ENCODE data around the gene RASA4B.

DNA sequence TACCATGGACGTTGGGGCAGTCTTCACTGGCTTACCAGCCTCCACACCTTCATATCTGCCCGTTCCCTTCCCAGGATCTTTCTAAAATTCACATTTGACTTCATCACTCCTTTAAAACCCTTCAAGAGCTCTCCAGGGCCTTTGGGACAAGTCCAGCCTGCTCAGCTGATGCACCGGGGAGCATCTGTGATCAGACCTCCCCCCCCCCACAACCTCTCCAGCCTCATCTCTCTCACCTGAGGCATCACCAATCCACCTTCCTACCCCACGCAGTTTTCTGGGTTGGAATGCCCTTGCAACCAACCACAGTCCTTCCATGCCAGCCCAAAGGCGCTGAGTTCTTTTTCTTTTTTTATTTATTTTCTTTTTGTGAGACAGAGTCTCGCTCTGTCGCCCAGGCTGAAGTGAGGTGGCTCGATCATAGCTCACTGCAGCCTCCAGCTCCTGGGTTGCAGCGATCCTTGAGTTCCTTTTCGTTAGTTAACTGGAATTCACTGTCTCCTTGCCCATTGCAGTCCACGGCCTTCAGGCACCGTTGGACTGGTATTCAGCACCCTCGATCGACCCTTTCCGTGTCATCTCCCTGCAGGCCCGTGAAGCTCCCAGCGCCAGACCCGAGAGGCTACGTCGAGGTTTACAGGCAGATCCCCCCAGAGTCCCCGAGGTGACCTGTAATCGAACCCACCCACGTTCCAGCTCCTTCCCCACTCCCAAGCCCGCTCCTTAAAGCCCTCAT lies 53.6 kb downstream of the RASA4B start:
- TF ChIP-seq, protein P1, sequence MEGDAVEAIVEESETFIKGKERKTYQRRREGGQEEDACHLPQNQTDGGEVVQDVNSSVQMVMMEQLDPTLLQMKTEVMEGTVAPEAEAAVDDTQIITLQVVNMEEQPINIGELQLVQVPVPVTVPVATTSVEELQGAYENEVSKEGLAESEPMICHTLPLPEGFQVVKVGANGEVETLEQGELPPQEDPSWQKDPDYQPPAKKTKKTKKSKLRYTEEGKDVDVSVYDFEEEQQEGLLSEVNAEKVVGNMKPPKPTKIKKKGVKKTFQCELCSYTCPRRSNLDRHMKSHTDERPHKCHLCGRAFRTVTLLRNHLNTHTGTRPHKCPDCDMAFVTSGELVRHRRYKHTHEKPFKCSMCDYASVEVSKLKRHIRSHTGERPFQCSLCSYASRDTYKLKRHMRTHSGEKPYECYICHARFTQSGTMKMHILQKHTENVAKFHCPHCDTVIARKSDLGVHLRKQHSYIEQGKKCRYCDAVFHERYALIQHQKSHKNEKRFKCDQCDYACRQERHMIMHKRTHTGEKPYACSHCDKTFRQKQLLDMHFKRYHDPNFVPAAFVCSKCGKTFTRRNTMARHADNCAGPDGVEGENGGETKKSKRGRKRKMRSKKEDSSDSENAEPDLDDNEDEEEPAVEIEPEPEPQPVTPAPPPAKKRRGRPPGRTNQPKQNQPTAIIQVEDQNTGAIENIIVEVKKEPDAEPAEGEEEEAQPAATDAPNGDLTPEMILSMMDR (conservative IDR thresholded peaks at IDR 0.05; ENCODE audit: low read depth in 2 of 2) = no peak
- TF ChIP-seq POLR2AphosphoS5 (IDR thresholded peaks at IDR 0.05; ENCODE audit: low read depth) (no peak), EZH2 (IDR thresholded peaks at IDR 0.05; ENCODE audit: low read depth, unreplicated experiment) (no peak), JUNB (IDR thresholded peaks at IDR 0.05; ENCODE audit: unreplicated experiment) (no peak), REST (IDR thresholded peaks at IDR 0.05; ENCODE audit: unreplicated experiment) (no peak)
- TF ChIP-seq, protein P2, sequence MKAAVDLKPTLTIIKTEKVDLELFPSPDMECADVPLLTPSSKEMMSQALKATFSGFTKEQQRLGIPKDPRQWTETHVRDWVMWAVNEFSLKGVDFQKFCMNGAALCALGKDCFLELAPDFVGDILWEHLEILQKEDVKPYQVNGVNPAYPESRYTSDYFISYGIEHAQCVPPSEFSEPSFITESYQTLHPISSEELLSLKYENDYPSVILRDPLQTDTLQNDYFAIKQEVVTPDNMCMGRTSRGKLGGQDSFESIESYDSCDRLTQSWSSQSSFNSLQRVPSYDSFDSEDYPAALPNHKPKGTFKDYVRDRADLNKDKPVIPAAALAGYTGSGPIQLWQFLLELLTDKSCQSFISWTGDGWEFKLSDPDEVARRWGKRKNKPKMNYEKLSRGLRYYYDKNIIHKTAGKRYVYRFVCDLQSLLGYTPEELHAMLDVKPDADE (IDR thresholded peaks at IDR 0.05) = no peak
